K562 (cell line): Measurements from ENCODE around the gene RMI1. TPM values are rescaled to one million over a fixed set of nuclear protein-coding genes. Genes with fewer than 3 reads are reported as not detected.
A peak's percentile ranks its signal among the peaks of the same experiment; 100 is the strongest.

Experiments
- ATAC-seq: fragments of 200-7000 bp; cut with Tn5 transposase; 3 replicates; pipeline ENCODE4 v1.9.1; 2020; ENCODE audit warnings: moderate library complexity
- BruUV-seq: library from RNA; stranded (reverse); fragments of 400-500 nt; replicated peaks from 2 replicates; lab custom pipeline; 2021; lab: Mats Ljungman, UMichigan
- CTCF ChIA-PET: fragments of 300-600 bp; formaldehyde crosslinking; extraction: SDS; loops from one replicate; lab custom pipeline; 2021; ENCODE audit warnings: low intra/inter-chr PET ratio; lab: Yijun Ruan, JAX
- POLR2A ChIA-PET: fragments of 300-600, 350-650 bp; sonication (Branson Sonifier 250); formaldehyde crosslinking; extraction: SDS; loops from one replicate; lab custom pipeline; 2021; ENCODE audit warnings: antibody characterized with exemption, inconsistent platforms; lab: Yijun Ruan, JAX
- DNase-seq, 4 experiments: peaks; one replicate each; pipeline versions ENCODE4 v3.0.0 to v3.0.0-alpha.2; 2011 to 2018; ENCODE audit warnings: low spot score in 3 of 4, mixed read lengths in 3 of 4; ENCODE audit errors: extremely low read depth in 1 of 4
- FAIRE-seq: peaks from 2 replicates; lab custom pipeline; 2011; peaks lifted over from hg19 to GRCh38; lab: Jason Lieb, UNC
- H2AFZ ChIP-seq: 2 replicates; pipeline ENCODE4 v1.6.0; 2011; ENCODE audit warnings: low read depth, low read length, control low read depth, inconsistent platforms
- H3K27ac ChIP-seq: fragments of 200-600 bp; 3 replicates; pipeline ENCODE4 v1.8.0; 2011; ENCODE audit warnings: low read depth, mild to moderate bottlenecking, control low read depth, inconsistent platforms, low read length, moderate library complexity, mixed read lengths; ENCODE audit errors: extremely low read depth
- H3K27me3 ChIP-seq, 2 experiments: fragments of 300-600 bp in 1 of 2; 2 replicates in 1 of 2; 3 replicates in 1 of 2; pipeline versions ENCODE4 v1.6.0 to v1.8.0; 2011; ENCODE audit warnings: inconsistent platforms in 2 of 2, low read length in 2 of 2, mild to moderate bottlenecking in 1 of 2, mixed read lengths in 1 of 2, moderate library complexity in 1 of 2; ENCODE audit not compliant: control insufficient read depth in 2 of 2, insufficient read depth in 2 of 2
- H3K36me3 ChIP-seq: fragments of 300-600 bp; 3 replicates; pipeline ENCODE4 v1.8.0; 2011; ENCODE audit warnings: mild to moderate bottlenecking, low read length, inconsistent platforms; ENCODE audit not compliant: control insufficient read depth, insufficient read depth
- H3K4me1 ChIP-seq, 2 experiments: fragments of 200-600 bp in 1 of 2; replicated peaks in 1 of 2; 2 replicates in 1 of 2; 3 replicates in 1 of 2; pipeline versions ENCODE4 v1.5.1 to v1.8.0; 2011; ENCODE audit warnings: inconsistent platforms in 2 of 2, low read length in 2 of 2, mild to moderate bottlenecking in 1 of 2, mixed read lengths in 1 of 2, moderate library complexity in 1 of 2; ENCODE audit not compliant: control insufficient read depth in 2 of 2, insufficient read depth in 2 of 2
- H3K4me2 ChIP-seq: 2 replicates; pipeline ENCODE4 v1.6.1; 2011; ENCODE audit warnings: low read length, control low read depth, inconsistent platforms, mixed read lengths; ENCODE audit not compliant: insufficient read depth
- H3K4me3 ChIP-seq: fragments of 200-600 bp; sonication (generic), shearing (Covaris generic); 2 replicates; pipeline ENCODE4 v1.5.1; 2016; ENCODE audit warnings: control low read depth, inconsistent platforms
- H3K79me2 ChIP-seq: fragments of 200-600 bp; 3 replicates; pipeline ENCODE4 v1.8.0; 2011; ENCODE audit warnings: low read length, inconsistent platforms; ENCODE audit not compliant: control insufficient read depth, insufficient read depth
- H3K9ac ChIP-seq, 2 experiments: 2 replicates each; pipeline versions ENCODE4 v1.6.0 to v1.6.1; 2011; ENCODE audit warnings: low read depth in 2 of 2, low read length in 2 of 2, control low read depth in 1 of 2, inconsistent platforms in 1 of 2, mild to moderate bottlenecking in 1 of 2, mixed read lengths in 1 of 2; ENCODE audit not compliant: insufficient read depth in 1 of 2
- H3K9me1 ChIP-seq: one replicate; pipeline ENCODE4 v1.6.0; 2011; ENCODE audit warnings: inconsistent platforms, mild to moderate bottlenecking, low read length, moderate library complexity; ENCODE audit not compliant: control insufficient read depth, insufficient read depth
- H3K9me3 ChIP-seq: replicated peaks from 2 replicates; pipeline ENCODE4 v1.5.1; 2011; ENCODE audit warnings: low read depth, low read length, inconsistent platforms; ENCODE audit not compliant: control insufficient read depth, insufficient read depth
- H4K20me1 ChIP-seq: replicated peaks from 2 replicates; pipeline ENCODE4 v1.6.1; 2011; ENCODE audit warnings: low read length, inconsistent platforms, mixed read lengths; ENCODE audit not compliant: control insufficient read depth, insufficient read depth
- HMG20A ChIP-seq: fragments of 450-650 bp; formaldehyde crosslinking; conservative IDR thresholded peaks from 2 replicates; pipeline ENCODE4 v1.4.0; 2020; ENCODE audit warnings: mild to moderate bottlenecking, mixed read lengths
- ILK ChIP-seq: fragments of 450-650 bp; IDR thresholded peaks from 2 replicates; pipeline ENCODE4 v1.6.1; 2016; ENCODE audit warnings: missing genetic modification characterization, low read depth, mild to moderate bottlenecking, missing compliant biosample characterization, moderate library complexity, borderline replicate concordance
- NCOA6 ChIP-seq: fragments of 450-650 bp; IDR thresholded peaks from 2 replicates; pipeline ENCODE4 v1.6.1; 2017; ENCODE audit warnings: mild to moderate bottlenecking
- PTRF ChIP-seq: fragments of 450-650 bp; IDR thresholded peaks from 2 replicates; pipeline ENCODE4 v1.6.1; 2016; ENCODE audit warnings: mild to moderate bottlenecking, missing genetic modification characterization, missing compliant biosample characterization
- RBFOX2 ChIP-seq: fragments of 200-400 bp; formaldehyde crosslinking; IDR thresholded peaks from 2 replicates; pipeline ENCODE4 v1.6.1; 2017; ENCODE audit warnings: low read depth, mild to moderate bottlenecking, low read length, moderate library complexity
- WGBS: fragments of 100-300 bp; shearing (Covaris generic); methylation state at CpG from one replicate; pipeline ENCODE4 v1.1.6; 2016; ENCODE audit warnings: low coverage, mixed read lengths; ENCODE audit not compliant: insufficient coverage; ENCODE audit errors: missing lambda C conversion rate; 5-methylcytosine and 5-hydroxymethylcytosine counted together
- in situ Hi-C: fragments of 300-500 bp; cut with MboI; formaldehyde crosslinking; loops from 4 replicates; pipeline ENCODE4 v1.15.0; 2018; ENCODE audit warnings: inconsistent platforms, mixed read lengths
- intact Hi-C: fragments of 100-400 bp; cut with micrococcal nuclease; formaldehyde crosslinking; loops from 2 replicates; pipeline ENCODE4 v1.14.2; 2022
- polyA plus RNA-seq, 8 experiments: library from polyadenylated mRNA; depleted of rRNA in 4 of 8; stranded (reverse) in 5 of 8; unstranded in 3 of 8; fragments of >200 nt; fragmentation: Nextera tagmentation in 2 of 8; fragmentation: Illumina TruSeq in 1 of 8; extraction: Ambion mirVana in 2 of 8; extraction: Trizol in 1 of 8; gene quantifications; 2 replicates each; pipeline versions ENCODE4 v1.2.1 to v1.2.3, GENCODE V29; 2011 to 2014; ENCODE audit warnings: inconsistent platforms in 1 of 8, missing spikeins in 1 of 8
- total RNA-seq, 7 experiments: library from RNA; depleted of rRNA in 6 of 7; stranded (reverse); fragments of >200 nt in 6 of 7; fragmentation: Illumina TruSeq in 2 of 7; extraction: Trizol in 2 of 7; gene quantifications; 2 replicates each; pipeline versions ENCODE4 v1.2.1 to v1.2.3, GENCODE V29; 2011 to 2021; ENCODE audit warnings: low replicate concordance in 1 of 7

Gene RMI1
- total and polyA plus RNA-seq, 9 of the 15 experiments (the other 6 are each of a cell fraction or from before 2014, with no cell fraction given), result 3.0 to 17.4 (median 10.6) TPM

GRCh38 chr9:83972286-83972685 is 8.3 kb upstream of the RMI1 start (continued):
- TF ChIP-seq PTRF (tag), result no peak

- no peak for FAIRE-seq
- POLR2A ChIA-PET, result interaction anchor here (2.2 kb wide), 1 partner anchor 8 kb away, joined by 10 read pairs; no protein-coding TSS in a partner anchor
These were observed 5.3 kb upstream of the RMI1 start for GRCh38 chr9:83975300-83975699.

GRCh38 chr9:83976372-83976771 is 4.2 kb upstream of the RMI1 start:
- DNase-seq (no peak), FAIRE-seq (no peak), ATAC-seq (no peak)
- Histone ChIP-seq H3K4me1 (no peaks in the 10 kb centered on the region), H3K27me3 (no peaks in the 10 kb centered on the region), H3K79me2 (peaks cover 91% of the 10 kb centered on the region), H2AFZ (no peak overlapping the region), H3K9me3 (no peaks in the 10 kb centered on the region), H3K27ac (no peak overlapping the region), H3K9ac (no peak overlapping the region), H3K4me3 (no peak overlapping the region), H3K4me2 (no peak overlapping the region), H3K9me1 (no peaks in the 10 kb centered on the region), H3K36me3 (peaks cover 79% of the 10 kb centered on the region), H4K20me1 (peaks cover 24% of the 10 kb centered on the region)
- in situ Hi-C loops, result no loop called here
- no TSS peak for BruUV-seq
- intact Hi-C loops, result no loop called here
- WGBS, result 92% methylated on average over 2 of the region's 2 CpGs
- peak; percentile 56; the same call in 1 of the 2 replicates for TF ChIP-seq RBFOX2
- TF ChIP-seq HMG20A, result no peak
- TF ChIP-seq ILK (tag), result no peak
- CTCF ChIA-PET, result no interaction called here
- POLR2A ChIA-PET, result interaction anchor here (0.9 to 2.7 kb wide), 3 partner anchors 9 to 15 kb away, joined by 3 to 11 read pairs (median 10); no protein-coding TSS in a partner anchor

More at GRCh38 chr9:83975300-83975699, 5.3 kb upstream of the RMI1 start:
- no peaks in the 10 kb centered on the region for H3K27me3 ChIP-seq
- in situ Hi-C loops, result no loop called here
- no peak overlapping the region for H3K4me2 ChIP-seq
- H2AFZ ChIP-seq, result no peak overlapping the region
- H3K4me3 ChIP-seq, result no peak overlapping the region
- ATAC-seq, result no peak
- H3K9me1 ChIP-seq, result no peaks in the 10 kb centered on the region
- 93% methylated on average over 11 of the region's 12 CpGs for WGBS
- CTCF ChIA-PET, result no interaction called here
- peaks cover 83% of the 10 kb centered on the region for H3K79me2 ChIP-seq
- TF ChIP-seq NCOA6 (no peak), RBFOX2 (peak; percentile 47; the same call in 1 of the 2 replicates)
- intact Hi-C loops, result no loop called here
- peaks cover 28% of the 10 kb centered on the region for H4K20me1 ChIP-seq
- H3K9me3 ChIP-seq, result no peaks in the 10 kb centered on the region
- no peak overlapping the region for H3K27ac ChIP-seq
- DNase-seq, result no peak
- H3K4me1 ChIP-seq, result no peaks in the 10 kb centered on the region
- H3K36me3 ChIP-seq, result peaks cover 90% of the 10 kb centered on the region
- H3K9ac ChIP-seq, result no peak overlapping the region
- no TSS peak for BruUV-seq
